Right forelimb (tissue), 1 donor: ENCODE data around the gene REG3A.

Experiments
- DNase-seq: peaks from one replicate; pipeline ENCODE4 v3.0.0-alpha.2; 2018

The REG3A gene

DNA sequence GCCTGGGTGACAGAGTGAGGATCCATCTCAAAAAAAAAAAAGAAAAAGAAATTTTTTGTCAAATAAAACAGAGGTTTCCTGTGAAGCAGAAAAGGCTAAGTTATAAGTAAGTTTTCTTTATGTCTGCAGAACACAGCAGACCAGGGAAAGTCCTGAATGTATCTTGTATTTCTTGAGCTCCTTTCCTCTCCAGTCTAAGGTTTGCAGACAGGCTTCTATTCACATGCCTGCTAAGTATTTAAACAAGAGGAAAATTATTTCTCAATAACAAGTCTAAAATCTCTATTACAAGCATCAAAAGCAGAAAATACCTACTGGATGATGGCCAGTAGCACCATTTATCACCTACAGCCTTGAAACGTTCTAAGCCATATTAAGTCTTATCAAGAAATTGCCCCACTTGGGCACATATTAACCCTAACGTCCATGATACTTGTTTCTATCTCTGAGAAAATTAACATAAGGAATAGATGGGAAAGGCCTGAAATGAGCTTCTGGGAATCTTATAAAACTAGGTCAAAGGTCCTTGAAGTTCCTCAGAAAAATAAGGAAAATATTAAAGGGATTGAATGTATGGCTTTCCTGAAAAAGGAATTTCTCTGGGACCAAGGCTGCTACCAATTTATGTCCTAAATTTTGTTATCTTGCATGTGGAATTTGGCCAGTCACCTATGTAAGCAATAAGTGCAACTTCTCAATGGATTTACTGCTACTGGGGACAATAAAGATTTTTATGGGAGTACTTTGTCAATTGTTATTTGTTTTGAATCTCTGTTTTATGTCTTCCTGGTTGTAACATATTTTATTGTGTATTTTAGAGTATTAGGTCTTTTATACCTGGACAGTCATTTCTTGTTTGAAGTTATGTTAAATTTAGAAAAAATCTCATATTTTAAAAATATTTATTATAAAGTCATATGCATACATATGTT, 42.3 kb downstream of the REG3A start:
- DNase-seq, result no peak

DNA sequence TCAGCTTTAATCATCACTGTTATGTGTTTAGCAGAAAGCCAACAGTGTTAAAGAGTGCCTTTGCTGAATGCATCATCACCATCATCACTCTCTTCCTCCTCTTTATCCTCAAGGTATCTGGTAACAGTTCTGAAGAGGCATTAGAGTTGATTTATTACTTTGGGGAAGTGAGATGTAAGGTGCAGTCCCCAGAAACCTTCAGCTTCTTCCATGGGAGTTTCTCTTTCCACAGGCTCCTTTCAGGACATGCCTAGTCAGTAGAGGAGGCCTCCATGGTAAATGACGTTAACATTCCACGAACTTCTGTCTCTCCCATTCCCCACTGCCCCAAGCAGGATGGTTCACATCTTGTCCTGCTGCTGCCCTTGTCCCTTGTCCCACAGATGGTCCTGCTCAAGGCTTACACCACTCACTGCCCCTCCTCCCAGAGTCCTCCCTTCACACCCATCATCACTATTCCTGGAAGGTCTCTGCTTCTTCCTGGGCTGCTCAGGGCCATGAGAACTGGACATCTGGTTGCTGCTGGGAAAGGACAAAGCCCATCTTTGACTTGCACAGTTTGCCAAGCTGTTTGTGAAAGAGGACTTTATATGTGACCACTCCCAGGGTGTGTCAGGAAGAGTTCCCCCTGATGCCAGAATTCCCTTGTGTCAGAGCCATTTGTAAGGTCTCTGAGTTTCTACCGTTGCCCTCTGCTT, 44.6 kb downstream of the REG3A start:
- no peak for DNase-seq

DNA sequence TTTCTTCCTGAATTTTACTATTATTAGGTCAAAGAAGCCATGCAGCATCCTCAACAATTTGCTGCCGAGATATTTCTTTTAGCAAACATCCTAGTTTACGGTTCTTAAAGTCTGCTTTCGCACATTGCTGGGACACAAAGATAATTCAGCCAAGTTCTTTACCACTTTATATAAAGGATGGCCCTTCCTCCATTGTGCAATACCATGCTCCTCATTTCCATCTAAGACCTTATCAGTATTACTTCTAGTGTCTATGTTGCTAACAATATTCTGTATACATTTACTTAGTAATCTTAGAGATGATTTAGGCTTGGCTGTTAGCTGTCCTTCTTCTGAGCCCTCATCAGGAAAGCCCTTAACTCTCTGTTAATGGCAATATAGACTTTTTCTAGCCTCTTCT, 47.3 kb downstream of the REG3A start:
- no peak for DNase-seq
